Measurements from ENCODE around the gene PRKCE. TPM values are rescaled to one million over a fixed set of nuclear protein-coding genes. Genes with fewer than 3 reads are reported as not detected.

PRKCE gene
- total RNA-seq, 1 donor from 2014 or later = 18.4 TPM

- Mint-ChIP-seq H3K27ac (peak overlapping the region; percentile 70), H3K36me3 (no peaks in the 10 kb centered on the region), H3K4me3 (no peak overlapping the region), H3K9me3 (no peaks in the 10 kb centered on the region), H3K27me3 (ENCODE audit: low read depth) (no peaks in the 10 kb centered on the region), H3K4me1 (peaks cover 20% of the 10 kb centered on the region)
- no peak for DNase-seq (ENCODE audit: low spot score in 2 of 2, unreplicated experiment in 2 of 2)
- no peak for TF ChIP-seq CTCF (IDR thresholded peaks at IDR 0.05; ENCODE audit: unreplicated experiment)
These were observed 47.7 kb downstream of the PRKCE start for GRCh38 chr2:45699032-45699658.

GRCh38 chr2:45700407-45701013, 49.0 kb downstream of the PRKCE start:
- no peak overlapping the region for H3K27ac Mint-ChIP-seq
- no peaks in the 10 kb centered on the region for H3K9me3 Mint-ChIP-seq
- no peaks in the 10 kb centered on the region for H3K27me3 Mint-ChIP-seq (ENCODE audit: low read depth)
- no peak for TF ChIP-seq CTCF (IDR thresholded peaks at IDR 0.05; ENCODE audit: unreplicated experiment)
- no peak for DNase-seq (ENCODE audit: low spot score in 2 of 2, unreplicated experiment in 2 of 2)
- H3K4me3 Mint-ChIP-seq = no peak overlapping the region
- peaks cover 21% of the 10 kb centered on the region for H3K4me1 Mint-ChIP-seq
- no peaks in the 10 kb centered on the region for H3K36me3 Mint-ChIP-seq

GRCh38 chr2:45705233-45705632, 53.8 kb downstream of the PRKCE start:
- Mint-ChIP-seq H3K4me1 (peaks cover 14% of the 10 kb centered on the region), H3K4me3 (no peak overlapping the region), H3K27ac (no peak overlapping the region), H3K9me3 (peaks cover 7% of the 10 kb centered on the region), H3K36me3 (peaks cover 9% of the 10 kb centered on the region), H3K27me3 (ENCODE audit: low read depth) (no peaks in the 10 kb centered on the region)
- no peak for DNase-seq (ENCODE audit: low spot score in 2 of 2, unreplicated experiment in 2 of 2)
- TF ChIP-seq CTCF (IDR thresholded peaks at IDR 0.05; ENCODE audit: unreplicated experiment) = no peak

GRCh38 chr2:45706033-45706432, 54.6 kb downstream of the PRKCE start:
- peaks cover 9% of the 10 kb centered on the region for H3K36me3 Mint-ChIP-seq
- H3K4me3 Mint-ChIP-seq = no peak overlapping the region
- H3K9me3 Mint-ChIP-seq = peaks cover 7% of the 10 kb centered on the region
- no peak for TF ChIP-seq CTCF (IDR thresholded peaks at IDR 0.05; ENCODE audit: unreplicated experiment)
- no peak overlapping the region for H3K27ac Mint-ChIP-seq
- peaks cover 14% of the 10 kb centered on the region for H3K4me1 Mint-ChIP-seq
- no peak for DNase-seq (ENCODE audit: low spot score in 2 of 2, unreplicated experiment in 2 of 2)
- no peaks in the 10 kb centered on the region for H3K27me3 Mint-ChIP-seq (ENCODE audit: low read depth)

GRCh38 chr2:45707006-45707405, 55.5 kb downstream of the PRKCE start:
- Mint-ChIP-seq H3K27ac (no peak overlapping the region), H3K4me1 (peaks cover 14% of the 10 kb centered on the region), H3K4me3 (no peak overlapping the region), H3K36me3 (peaks cover 9% of the 10 kb centered on the region), H3K9me3 (peaks cover 7% of the 10 kb centered on the region), H3K27me3 (ENCODE audit: low read depth) (no peaks in the 10 kb centered on the region)
- DNase-seq (ENCODE audit: low spot score in 2 of 2, unreplicated experiment in 2 of 2) = no peak
- TF ChIP-seq CTCF (IDR thresholded peaks at IDR 0.05; ENCODE audit: unreplicated experiment) = no peak

Measured in mesothelial cell of epicardium (in vitro differentiated cells).